Measurements from ENCODE around the gene PHF1. TPM values are rescaled to one million over a fixed set of nuclear protein-coding genes. Genes with fewer than 3 reads are reported as not detected.
"Not testable (repeated sequence)": the region's sequence is repeated elsewhere in the genome, so short reads cannot be mapped to it uniquely, and the experiment has no call there.

PHF1 gene
- total RNA-seq, 1 donor from 2014 or later = 13.4 TPM

DNA sequence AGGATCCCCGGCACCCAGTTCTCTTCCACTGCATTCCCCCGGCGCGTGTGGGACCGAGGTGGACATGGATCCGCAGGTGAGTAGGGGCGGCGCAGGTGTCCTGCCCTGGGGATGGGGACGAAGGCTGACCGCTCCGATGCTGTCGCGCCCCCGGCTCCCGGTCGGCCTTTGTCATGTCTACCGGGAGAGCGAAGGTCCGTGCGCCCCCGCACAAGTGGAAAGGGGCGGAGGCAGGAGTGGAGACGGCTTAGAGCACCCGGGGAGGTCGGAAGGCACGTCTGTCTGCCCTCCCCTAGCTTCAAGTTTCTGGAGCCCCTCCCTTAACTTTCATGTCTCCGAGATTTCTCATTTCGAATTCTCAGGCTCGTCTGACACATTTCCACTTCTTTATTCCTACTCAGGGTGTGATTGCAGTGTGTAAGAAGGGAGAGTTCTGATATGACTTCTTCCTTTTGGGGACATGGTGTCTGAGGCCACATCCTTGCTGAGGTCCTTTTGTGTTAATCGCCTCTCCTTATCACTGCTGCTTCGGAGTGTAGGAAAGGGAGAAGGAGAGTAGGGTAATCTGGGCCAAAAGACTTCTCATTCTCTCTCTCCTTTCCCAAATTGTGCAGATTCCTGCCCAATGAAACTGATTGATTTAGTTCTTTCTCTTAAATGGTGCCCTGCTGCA is 18.8 kb upstream of the PHF1 start:
- ATAC-seq = peak; percentile 6

DNA sequence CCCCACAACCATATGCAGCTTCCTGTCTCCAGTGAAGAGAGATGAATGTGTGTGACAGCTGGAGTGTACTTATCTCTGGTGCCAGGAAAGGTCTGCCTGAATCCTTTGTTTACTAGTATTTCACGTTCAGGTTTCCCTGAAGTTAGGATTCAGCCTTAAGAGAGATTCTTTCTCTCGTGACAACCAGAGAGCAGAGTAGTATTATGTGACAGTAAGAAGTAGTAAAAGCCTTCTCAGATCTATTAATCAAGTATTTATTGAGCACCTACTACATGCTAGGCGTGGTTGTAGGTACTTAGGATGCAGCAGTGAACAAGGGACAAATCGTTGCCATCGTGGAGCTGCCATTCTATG is 18.2 kb upstream of the PHF1 start:
- ATAC-seq = no peak

DNA sequence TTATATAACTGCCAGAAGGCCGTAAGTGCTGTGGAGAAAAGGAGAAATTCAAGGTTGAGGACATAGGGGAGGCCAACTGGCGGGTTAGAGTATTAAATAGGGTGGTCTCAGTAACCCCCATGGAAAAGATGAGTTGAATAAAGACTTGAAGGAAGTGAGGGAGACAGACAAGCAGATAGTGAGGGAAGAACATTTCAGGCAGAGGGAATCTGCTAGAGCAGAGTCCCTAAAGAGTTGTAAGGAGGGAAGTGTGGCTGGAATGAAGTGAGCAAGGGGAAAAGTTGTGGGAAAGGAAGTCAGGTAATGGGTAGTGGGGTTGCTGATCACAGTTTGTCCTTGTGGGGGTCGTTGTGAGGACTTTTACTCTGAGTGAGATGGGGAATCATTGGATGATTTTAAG is 17.8 kb upstream of the PHF1 start:
- ATAC-seq = no peak

DNA sequence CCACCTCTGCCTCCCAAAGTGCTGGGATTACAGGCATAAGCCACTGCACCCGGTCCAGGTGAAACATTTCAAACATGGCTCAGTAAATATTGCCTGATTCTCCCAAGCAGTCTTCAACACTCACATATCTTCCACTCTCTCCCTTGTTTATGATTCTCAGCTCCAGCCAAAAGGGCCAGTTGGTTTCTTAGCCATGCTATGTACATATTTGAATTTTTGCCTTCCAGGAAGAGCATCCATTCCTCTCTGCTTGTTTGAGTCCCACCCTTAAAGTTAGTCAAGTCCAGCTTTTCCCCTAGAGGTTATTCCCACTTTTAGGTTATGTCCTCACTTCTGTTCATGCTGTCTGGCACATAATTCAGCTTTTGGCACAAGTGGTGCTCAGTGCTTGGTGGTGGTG is 13.3 kb upstream of the PHF1 start:
- ATAC-seq = no peak

GRCh38 chr6:33398601-33399000 is 12.2 kb upstream of the PHF1 start:
- not testable (repeated sequence) for ATAC-seq

DNA sequence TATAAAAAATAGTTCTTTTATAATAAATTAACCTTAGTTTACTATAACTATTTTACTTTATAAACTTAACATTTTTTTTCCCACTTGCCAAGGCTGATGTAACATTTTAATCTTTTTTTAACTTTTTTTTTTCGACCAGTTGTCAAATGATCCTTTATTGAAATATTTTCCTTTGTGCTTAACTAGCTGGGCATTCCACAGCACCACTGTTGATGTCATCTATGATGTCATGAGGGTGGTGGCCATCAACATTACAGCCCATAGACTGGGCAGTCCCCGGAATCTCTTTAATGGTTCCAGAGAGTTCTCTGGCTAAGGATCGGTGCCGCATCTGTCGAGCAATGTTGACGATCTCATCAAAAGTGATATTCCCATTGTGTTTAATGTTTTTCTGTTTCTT is 10.9 kb upstream of the PHF1 start:
- not testable (repeated sequence) for ATAC-seq

DNA sequence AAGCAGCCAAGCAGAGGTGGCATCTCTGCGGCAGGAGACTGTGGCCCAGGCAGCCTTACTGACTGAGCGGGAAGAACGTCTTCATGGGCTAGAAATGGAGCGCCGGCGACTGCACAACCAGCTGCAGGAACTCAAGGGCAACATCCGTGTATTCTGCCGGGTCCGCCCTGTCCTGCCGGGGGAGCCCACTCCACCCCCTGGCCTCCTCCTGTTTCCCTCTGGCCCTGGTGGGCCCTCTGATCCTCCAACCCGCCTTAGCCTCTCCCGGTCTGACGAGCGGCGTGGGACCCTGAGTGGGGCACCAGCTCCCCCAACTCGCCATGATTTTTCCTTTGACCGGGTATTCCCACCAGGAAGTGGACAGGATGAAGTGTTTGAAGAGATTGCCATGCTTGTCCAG is 5.9 kb upstream of the PHF1 start:
- ATAC-seq = no peak

DNA sequence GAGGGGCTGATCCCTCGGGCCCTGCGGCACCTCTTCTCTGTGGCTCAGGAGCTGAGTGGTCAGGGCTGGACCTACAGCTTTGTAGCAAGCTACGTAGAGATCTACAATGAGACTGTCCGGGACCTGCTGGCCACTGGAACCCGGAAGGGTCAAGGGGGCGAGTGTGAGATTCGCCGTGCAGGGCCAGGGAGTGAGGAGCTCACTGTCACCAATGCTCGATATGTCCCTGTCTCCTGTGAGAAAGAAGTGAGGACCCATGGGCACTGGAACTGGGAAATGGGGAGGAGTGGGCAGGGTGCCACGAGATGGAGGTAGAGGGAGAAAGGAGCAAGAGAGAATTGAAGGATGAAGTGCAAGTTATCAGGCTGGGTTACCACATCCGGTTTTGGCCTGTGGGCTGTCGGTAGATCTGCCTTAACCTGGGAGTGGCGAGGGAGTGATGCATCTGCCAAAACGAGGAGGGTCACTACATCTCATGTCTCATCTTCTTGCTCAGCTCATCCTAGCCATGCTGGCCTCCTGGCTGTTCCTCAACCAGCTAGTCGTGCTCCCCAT is 5.4 kb upstream of the PHF1 start:
- no peak for ATAC-seq

- no peak for ATAC-seq
Measured at GRCh38 chr6:33406126-33406525, 4.7 kb upstream of the PHF1 start.

- ATAC-seq = no peak
Measured at GRCh38 chr6:33407132-33407718, 3.6 kb upstream of the PHF1 start.

GRCh38 chr6:33410050-33410710 is 634 bp upstream of the PHF1 start:
- ATAC-seq = peak; percentile 90

- no peak for ATAC-seq
Measured at GRCh38 chr6:33411632-33412005, 805 bp downstream of the PHF1 start.

DNA sequence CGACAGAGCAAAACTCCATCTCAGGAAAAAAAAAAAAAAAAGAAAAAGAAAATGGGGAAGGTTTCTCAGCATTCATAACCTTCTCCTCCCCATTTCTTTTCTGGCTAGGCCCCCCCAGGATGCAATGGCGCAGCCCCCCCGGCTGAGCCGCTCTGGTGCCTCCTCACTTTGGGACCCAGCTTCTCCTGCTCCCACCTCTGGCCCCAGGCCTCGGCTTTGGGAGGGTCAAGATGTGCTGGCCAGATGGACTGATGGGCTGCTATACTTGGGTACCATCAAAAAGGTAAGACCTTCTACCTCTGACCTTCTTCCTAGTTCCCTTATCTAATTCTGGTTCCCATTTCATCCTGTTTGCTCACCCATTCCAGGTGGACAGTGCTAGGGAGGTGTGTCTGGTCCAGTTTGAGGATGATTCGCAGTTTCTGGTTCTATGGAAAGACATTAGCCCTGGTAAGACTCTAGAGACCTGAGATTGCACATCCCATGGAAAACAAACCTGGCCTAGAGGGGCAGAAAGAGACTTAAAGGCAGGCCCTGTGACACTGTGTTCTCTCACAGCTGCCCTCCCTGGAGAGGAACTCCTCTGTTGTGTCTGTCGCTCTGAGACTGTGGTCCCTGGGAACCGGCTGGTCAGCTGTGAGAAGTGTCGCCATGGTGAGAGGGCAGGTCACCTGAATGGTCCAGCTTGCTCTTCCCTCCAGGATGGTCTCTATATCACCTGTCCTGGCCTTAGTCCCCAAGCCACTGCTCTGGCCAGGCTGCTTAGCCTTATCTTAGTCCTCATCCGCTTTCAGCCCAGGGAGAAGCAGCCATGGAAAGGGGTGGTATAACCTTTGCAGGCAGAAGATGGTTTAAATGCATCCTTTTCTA is 1.6 kb downstream of the PHF1 start:
- ATAC-seq = no peak

DNA sequence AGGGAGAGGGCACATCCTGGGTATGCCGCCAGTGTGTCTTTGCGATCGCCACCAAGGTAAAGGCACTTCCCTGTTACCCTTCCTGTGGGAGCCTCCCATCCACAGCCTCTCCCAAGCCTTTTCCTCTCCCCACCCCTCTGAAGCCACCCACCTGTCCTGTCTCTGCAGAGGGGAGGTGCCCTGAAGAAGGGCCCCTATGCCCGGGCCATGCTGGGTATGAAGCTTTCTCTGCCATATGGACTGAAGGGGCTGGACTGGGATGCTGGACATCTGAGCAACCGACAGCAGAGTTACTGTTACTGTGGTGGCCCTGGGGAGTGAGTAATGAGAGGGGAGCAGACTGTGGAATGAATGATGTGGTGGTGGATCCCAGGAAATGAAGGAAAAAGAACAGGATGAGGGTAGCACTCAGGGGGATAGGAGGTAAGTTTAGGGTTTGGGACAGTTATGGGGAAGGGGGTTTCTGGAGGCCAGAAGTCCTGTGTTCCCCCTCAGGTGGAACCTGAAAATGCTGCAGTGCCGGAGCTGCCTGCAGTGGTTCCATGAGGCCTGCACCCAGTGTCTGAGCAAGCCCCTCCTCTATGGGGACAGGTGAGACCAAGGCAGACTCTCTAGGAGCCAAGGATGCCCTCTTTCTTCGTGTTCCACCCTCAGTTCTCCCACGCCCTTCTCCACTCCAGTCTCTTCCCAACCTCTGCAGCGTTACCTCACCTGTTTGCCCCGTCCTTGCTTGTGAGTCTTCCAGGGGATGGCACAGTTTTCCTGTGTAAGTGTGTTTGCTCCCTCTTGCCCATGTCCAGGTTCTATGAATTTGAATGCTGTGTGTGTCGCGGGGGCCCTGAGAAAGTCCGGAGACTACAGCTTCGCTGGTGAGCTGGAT is 2.7 kb downstream of the PHF1 start:
- no peak for ATAC-seq

- ATAC-seq = no peak
Measured at GRCh38 chr6:33414592-33415271, 3.9 kb downstream of the PHF1 start.

GRCh38 chr6:33415831-33416230 is 5.0 kb downstream of the PHF1 start:
- no peak for ATAC-seq

DNA sequence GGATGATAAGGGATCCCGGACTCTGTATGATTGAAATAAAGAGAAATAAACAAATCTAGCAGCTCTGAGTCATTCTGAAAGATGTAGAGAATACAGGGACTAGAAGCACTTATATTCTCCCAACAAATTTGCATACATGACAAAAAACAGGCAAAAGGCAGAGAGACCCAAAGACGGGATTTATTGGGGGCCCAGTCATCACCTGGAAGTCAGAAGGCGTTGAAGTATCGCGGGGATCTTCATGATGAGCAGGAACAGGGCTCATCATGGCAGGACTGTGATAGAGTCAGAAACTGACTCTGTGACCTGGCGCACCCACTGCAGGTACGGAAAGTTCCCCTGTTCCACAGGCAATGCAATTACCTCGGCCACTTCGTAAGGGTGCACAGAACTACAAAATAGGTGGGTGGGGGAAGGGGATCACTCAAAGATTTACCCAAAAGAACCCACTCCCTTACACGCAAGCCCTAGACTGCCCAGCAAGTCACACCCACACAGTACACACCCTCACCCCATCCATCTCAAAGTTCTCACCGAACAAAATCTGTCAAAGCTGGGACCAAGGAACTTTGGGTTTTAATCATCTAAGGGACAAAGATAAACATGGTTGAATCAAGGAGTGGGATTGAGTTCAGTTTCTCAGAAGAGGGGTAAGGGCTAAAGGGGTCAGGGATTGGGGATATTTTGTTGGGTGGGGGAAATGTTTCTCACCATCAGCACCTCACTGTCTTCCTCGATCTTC is 5.7 kb downstream of the PHF1 start:
- ATAC-seq = no peak

- ATAC-seq = peak; percentile 13
Measured at GRCh38 chr6:33417128-33417902, 6.5 kb downstream of the PHF1 start.

DNA sequence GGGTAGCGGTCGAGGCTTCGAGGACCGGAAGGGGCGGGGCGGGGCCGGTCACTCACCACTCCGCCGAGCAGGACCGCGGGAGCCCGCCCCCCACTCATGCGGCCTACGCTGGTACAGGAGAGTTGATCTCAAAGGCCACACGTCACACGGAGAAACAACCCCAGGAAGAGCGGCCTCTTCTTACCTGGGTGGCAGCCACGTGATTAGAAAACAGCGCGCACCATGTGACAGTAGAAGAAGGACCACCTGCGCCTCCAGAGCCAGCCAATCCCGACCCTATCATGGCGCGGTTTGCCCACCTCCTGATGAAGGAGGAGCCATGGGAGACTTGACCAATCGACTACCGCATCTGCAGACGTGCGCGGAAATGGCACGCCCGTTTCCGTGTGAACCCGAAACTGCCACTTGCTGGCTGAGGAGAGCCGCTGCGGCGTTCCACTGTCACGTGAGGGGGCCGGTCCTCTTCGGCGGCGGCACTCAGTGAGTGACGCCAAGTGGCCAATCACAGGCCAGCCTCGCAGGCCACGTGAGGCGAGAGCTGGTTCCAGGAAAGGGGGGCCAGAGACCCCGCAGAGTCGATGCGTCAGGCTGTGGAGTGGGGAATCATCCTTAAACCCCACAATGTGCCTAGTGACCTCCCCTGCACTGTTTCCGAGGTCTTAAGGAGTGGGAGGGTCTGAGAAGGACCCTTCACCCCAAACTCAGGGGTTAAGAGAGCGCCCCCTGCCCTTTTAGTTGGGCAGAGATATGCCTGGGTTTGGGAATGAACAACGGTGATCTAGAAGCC is 7.3 kb downstream of the PHF1 start, which contains the start of gene CUTA:
Gene CUTA, minus strand, starts transcription at position 205 of the 787 bp plus-strand sequence. Its CDS starts 107 bp downstream, at position 98.
- ATAC-seq = peak; percentile 93
